NT2/D1 (cell line): ENCODE data around the gene CTNNA2.

ENCODE experiments used
- YY1 ChIP-seq: IDR thresholded peaks from 2 replicates; pipeline ENCODE4 v1.6.1; 2011; ENCODE audit not compliant: insufficient read length, insufficient read depth
- ZNF274 ChIP-seq: IDR thresholded peaks from 2 replicates; pipeline ENCODE4 v1.6.1; 2011; ENCODE audit warnings: mild to moderate bottlenecking, low read depth, low read length

DNA sequence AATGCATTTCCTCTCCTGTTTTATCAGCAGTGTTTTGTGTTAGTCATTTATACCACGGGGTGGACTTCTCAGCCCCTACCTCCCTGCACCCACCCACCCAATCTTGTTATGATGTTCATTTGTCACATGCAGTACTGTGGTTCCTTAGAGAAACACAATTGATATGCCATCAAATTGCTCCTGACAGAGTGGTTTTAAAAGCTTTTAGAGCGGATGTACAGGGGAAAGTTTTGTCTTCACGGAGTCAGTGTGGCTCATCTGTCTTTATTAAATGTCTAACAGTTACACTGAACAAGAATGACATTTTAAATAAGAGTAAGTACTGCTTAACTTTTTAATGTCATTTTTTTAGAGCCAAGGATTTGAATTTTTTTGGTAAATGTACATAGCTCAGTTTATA is 634.8 kb downstream of the CTNNA2 start:
- TF ChIP-seq ZNF274: no peak
- no peak for TF ChIP-seq YY1
